ENCODE measurements around the gene PRKAA1.
"Not testable (repeated sequence)": the region's sequence is repeated elsewhere in the genome, so short reads cannot be mapped to it uniquely, and the experiment has no call there.

Gene PRKAA1

DNA sequence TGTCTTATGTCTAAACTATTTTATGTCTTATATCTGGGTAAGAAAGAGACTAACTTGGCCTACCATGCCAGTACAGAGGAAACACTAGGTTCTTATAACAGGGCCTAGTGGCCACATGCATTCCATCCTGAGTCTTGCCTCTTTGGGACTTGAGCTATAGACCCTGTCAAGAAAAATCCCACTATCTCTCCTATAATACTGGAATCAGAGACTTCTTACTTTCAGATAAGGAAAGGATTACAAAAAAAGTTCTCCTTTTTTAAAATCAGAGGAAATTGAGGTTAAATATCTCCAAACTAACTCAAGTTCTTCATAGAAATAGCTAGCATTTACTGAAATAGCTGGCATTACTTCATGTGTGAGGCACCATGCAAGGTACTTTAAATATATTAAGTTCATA lies 84.2 kb downstream of the PRKAA1 start:
- TF ChIP-seq, protein P1, sequence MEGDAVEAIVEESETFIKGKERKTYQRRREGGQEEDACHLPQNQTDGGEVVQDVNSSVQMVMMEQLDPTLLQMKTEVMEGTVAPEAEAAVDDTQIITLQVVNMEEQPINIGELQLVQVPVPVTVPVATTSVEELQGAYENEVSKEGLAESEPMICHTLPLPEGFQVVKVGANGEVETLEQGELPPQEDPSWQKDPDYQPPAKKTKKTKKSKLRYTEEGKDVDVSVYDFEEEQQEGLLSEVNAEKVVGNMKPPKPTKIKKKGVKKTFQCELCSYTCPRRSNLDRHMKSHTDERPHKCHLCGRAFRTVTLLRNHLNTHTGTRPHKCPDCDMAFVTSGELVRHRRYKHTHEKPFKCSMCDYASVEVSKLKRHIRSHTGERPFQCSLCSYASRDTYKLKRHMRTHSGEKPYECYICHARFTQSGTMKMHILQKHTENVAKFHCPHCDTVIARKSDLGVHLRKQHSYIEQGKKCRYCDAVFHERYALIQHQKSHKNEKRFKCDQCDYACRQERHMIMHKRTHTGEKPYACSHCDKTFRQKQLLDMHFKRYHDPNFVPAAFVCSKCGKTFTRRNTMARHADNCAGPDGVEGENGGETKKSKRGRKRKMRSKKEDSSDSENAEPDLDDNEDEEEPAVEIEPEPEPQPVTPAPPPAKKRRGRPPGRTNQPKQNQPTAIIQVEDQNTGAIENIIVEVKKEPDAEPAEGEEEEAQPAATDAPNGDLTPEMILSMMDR (IDR thresholded peaks at IDR 0.05; ENCODE audit: control insufficient read depth, extremely low read depth, insufficient read depth): no peak

DNA sequence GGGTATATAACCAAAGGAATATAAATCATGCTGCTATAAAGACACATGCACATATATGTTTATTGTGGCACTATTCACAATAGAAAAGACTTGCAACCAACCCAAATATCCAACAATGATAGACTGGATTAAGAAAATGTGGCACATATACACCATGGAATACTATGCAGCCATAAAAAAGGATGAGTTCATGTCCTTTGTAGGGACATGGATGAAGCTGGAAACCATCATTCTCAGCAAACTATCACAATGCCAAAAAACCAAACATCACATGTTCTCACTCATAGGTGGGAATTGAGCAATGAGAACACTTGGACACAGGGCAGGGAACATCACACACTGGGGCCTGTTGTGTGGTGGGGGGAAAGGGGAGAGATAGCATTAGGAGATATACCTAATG lies 87.6 kb downstream of the PRKAA1 start:
- H3K4me3 ChIP-seq (ENCODE audit: low read depth, low read length); DNase-seq (ENCODE audit: low read depth): not testable (repeated sequence)

More for the DNA sequence above, 84.2 kb downstream of the PRKAA1 start:
- H3K4me3 ChIP-seq (ENCODE audit: low read depth, low read length): no peak overlapping the region
- DNase-seq (ENCODE audit: low read depth): no peak
